ENCODE results near the gene AWAT2.

DNA sequence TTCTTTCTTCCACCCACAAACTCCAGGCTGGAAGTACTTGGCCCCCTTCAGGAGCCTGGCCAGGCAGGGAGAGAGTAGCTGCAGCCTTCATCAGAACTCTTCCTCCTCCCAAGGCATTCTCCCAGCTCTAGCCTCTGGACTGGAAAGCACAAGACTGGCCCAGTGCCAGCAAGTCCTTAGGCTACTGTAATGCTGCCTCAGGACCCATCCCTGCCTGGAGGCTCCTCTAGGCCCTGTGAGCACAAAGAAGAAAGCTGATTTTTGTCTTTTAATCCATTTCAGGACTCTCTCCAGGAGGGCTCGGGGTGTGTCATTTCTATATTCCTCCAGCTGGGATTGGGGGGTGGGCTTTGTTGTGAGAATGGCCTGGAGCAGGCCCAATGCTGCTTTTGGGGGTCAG, 10.8 kb downstream of the AWAT2 start:
- no peak for TF ChIP-seq POLR2A (IDR thresholded peaks at IDR 0.05; ENCODE audit: low read depth, low read length)
- TF ChIP-seq POLR2AphosphoS5 (IDR thresholded peaks at IDR 0.05; ENCODE audit: low read depth, low read length) = no peak
- TF ChIP-seq TAF1 (IDR thresholded peaks at IDR 0.05; ENCODE audit: low read depth, low read length) = no peak
